MM.1S (cell line): ENCODE data around the gene FAM76A.

Experiments
- DNase-seq: peaks from one replicate; pipeline ENCODE4 v3.0.0-alpha.2; 2015
- H2AFZ ChIP-seq: fragments of 300-600 bp; sonication (generic); 2 replicates; pipeline ENCODE4 v1.6.0; 2016; ENCODE audit warnings: antibody characterized with exemption, low read length
- H3F3A ChIP-seq: fragments of 300-600 bp; sonication (generic); 2 replicates; pipeline ENCODE4 v1.6.1; 2016; ENCODE audit warnings: mild to moderate bottlenecking, antibody characterized with exemption, low read length, moderate library complexity, mixed read lengths; ENCODE audit not compliant: insufficient read depth
- H3K27ac ChIP-seq: fragments of 300-600 bp; sonication (generic); 2 replicates; pipeline ENCODE4 v1.5.1; 2016; ENCODE audit warnings: mild to moderate bottlenecking, low read length
- H3K27me3 ChIP-seq: fragments of 300-600 bp; sonication (generic); replicated peaks from 2 replicates; pipeline ENCODE4 v1.6.0; 2016; ENCODE audit warnings: low read length; ENCODE audit not compliant: insufficient read depth
- H3K36me3 ChIP-seq: fragments of 300-600 bp; sonication (generic); replicated peaks from 2 replicates; pipeline ENCODE4 v1.6.1; 2016; ENCODE audit warnings: mild to moderate bottlenecking, low read length, mixed read lengths; ENCODE audit not compliant: insufficient read depth
- H3K4me1 ChIP-seq: fragments of 300-600 bp; sonication (generic); 2 replicates; pipeline ENCODE4 v1.6.1; 2016; ENCODE audit warnings: low read length, mixed read lengths
- H3K4me2 ChIP-seq: fragments of 300-600 bp; sonication (generic); 2 replicates; pipeline ENCODE4 v1.6.0; 2016; ENCODE audit warnings: low read depth, low read length
- H3K4me3 ChIP-seq: fragments of 300-600 bp; sonication (generic); 2 replicates; pipeline ENCODE4 v1.5.1; 2016; ENCODE audit warnings: low read length, mixed read lengths
- H3K79me2 ChIP-seq: fragments of 300-600 bp; sonication (generic); 2 replicates; pipeline ENCODE4 v1.6.1; 2016; ENCODE audit warnings: mixed run types, low read length, mixed read lengths
- H3K9ac ChIP-seq: fragments of 300-600 bp; sonication (generic); 2 replicates; pipeline ENCODE4 v1.6.1; 2016; ENCODE audit warnings: low read length, mixed read lengths
- H3K9me2 ChIP-seq: fragments of 300-600 bp; sonication (generic); replicated peaks from 2 replicates; pipeline ENCODE4 v1.6.1; 2016; ENCODE audit warnings: mild to moderate bottlenecking, low read length, mixed read lengths; ENCODE audit not compliant: insufficient read depth
- H3K9me3 ChIP-seq: fragments of 300-600 bp; sonication (generic); replicated peaks from 2 replicates; pipeline ENCODE4 v1.6.1; 2016; ENCODE audit warnings: mild to moderate bottlenecking, low read length, mixed read lengths; ENCODE audit not compliant: insufficient read depth
- H4K20me1 ChIP-seq: fragments of 300-600 bp; sonication (generic); 2 replicates; pipeline ENCODE4 v1.6.1; 2016; ENCODE audit warnings: mild to moderate bottlenecking, low read length, moderate library complexity, mixed read lengths; ENCODE audit not compliant: insufficient read depth
- EZH2 ChIP-seq: fragments of 300-600 bp; sonication (generic); optimal IDR thresholded peaks from 2 replicates; pipeline ENCODE3; 2017; ENCODE audit warnings: low read depth, mild to moderate bottlenecking, antibody characterized with exemption, low read length, mixed read lengths
- EZH2phosphoT487 ChIP-seq: fragments of 300-600 bp; sonication (generic); IDR thresholded peaks from 2 replicates; pipeline ENCODE4 v1.6.1; 2018; ENCODE audit warnings: antibody characterized with exemption, low read length
- TF ChIP-seq, protein P1 (sequence below): fragments of 300-600 bp; sonication (generic); IDR thresholded peaks from 2 replicates; pipeline ENCODE4 v1.5.1; 2016; ENCODE audit warnings: antibody characterized with exemption, low read length, mixed read lengths

Gene FAM76A

DNA sequence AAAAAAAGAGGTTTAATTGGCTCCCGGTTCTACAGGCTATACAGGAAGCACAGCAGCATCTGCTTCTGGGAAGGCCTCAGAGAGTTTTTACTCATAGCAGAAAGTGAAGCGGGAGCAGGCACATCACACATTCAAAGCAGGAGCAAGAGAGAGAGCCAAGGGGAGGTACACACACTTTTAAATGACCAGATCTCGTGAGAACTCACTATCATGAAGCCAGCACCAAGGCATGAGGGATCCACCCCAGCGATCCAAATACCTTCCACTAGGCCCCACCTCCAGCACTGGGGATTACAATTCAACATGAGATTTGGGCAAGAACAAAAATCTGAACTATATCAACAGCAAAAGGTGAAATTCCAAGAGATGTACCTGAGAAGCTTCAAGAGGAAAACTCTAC, 20.8 kb upstream of the FAM76A start:
- Histone ChIP-seq H3K9me2 (no peaks in the 10 kb centered on the region), H3K27ac (no peak overlapping the region), H3K9ac (no peak overlapping the region), H3F3A (no peaks in the 10 kb centered on the region), H3K79me2 (no peaks in the 10 kb centered on the region), H3K4me1 (no peaks in the 10 kb centered on the region), H3K27me3 (no peaks in the 10 kb centered on the region), H3K4me2 (no peak overlapping the region), H3K36me3 (no peaks in the 10 kb centered on the region), H2AFZ (no peak overlapping the region), H3K4me3 (no peak overlapping the region), H3K9me3 (no peaks in the 10 kb centered on the region), H4K20me1 (no peaks in the 10 kb centered on the region)
- TF ChIP-seq, protein P1, sequence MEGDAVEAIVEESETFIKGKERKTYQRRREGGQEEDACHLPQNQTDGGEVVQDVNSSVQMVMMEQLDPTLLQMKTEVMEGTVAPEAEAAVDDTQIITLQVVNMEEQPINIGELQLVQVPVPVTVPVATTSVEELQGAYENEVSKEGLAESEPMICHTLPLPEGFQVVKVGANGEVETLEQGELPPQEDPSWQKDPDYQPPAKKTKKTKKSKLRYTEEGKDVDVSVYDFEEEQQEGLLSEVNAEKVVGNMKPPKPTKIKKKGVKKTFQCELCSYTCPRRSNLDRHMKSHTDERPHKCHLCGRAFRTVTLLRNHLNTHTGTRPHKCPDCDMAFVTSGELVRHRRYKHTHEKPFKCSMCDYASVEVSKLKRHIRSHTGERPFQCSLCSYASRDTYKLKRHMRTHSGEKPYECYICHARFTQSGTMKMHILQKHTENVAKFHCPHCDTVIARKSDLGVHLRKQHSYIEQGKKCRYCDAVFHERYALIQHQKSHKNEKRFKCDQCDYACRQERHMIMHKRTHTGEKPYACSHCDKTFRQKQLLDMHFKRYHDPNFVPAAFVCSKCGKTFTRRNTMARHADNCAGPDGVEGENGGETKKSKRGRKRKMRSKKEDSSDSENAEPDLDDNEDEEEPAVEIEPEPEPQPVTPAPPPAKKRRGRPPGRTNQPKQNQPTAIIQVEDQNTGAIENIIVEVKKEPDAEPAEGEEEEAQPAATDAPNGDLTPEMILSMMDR: no peak
- DNase-seq: no peak

DNA sequence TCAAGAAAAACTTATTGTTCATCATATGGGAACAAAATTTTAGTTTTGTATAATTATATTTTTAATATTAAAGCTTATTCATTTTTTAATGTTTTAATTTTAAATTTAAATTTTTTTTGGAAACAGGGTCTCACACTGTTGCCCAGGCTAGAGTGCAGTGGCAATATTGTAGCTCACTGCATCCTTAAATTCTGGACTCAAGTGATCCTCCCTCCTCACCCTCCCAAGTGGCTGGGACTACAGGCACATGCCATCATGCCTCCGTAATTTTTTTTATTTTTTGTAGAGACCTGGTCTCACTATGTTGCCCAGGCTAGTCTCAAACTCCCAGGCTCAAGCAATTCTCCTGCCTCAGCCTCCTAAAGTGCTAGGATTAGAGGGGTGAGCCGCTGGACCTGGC, 20.2 kb upstream of the FAM76A start:
- Histone ChIP-seq H3K4me1 (no peaks in the 10 kb centered on the region), H3K27ac (no peak overlapping the region), H3K4me3 (no peak overlapping the region), H3F3A (no peaks in the 10 kb centered on the region), H3K9ac (no peak overlapping the region), H3K4me2 (no peak overlapping the region), H4K20me1 (no peaks in the 10 kb centered on the region), H3K9me2 (no peaks in the 10 kb centered on the region), H3K36me3 (no peaks in the 10 kb centered on the region), H2AFZ (no peak overlapping the region), H3K79me2 (no peaks in the 10 kb centered on the region), H3K9me3 (no peaks in the 10 kb centered on the region), H3K27me3 (no peaks in the 10 kb centered on the region)
- no peak for DNase-seq
- TF ChIP-seq EZH2phosphoT487 (no peak), EZH2 (no peak)
- TF ChIP-seq, protein P1: no peak

DNA sequence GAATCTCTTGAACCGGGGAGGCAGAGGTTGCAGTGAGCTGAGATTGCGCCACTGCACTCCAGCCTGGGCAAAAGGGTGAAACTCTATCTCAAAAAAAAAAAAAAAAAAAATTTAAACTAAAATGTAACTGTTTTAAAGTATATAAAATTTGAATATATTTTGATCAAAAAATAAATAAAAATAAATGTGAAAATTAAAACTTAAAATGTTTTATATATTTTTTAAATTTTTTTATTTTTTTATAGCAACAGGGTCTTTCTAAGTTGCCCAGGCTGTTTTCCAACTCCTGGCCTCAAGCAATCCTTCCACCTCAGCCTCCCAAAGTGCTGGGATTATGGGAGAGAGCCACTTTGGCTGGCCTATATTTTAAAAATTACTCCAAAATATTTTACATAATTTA, 15.2 kb upstream of the FAM76A start:
- TF ChIP-seq, protein P1: no peak
- TF ChIP-seq EZH2 (no peak), EZH2phosphoT487 (no peak)
- Histone ChIP-seq H3K79me2 (no peaks in the 10 kb centered on the region), H3K4me1 (peaks cover 7% of the 10 kb centered on the region), H3K4me2 (no peak overlapping the region), H2AFZ (no peak overlapping the region), H3F3A (no peaks in the 10 kb centered on the region), H3K9me3 (no peaks in the 10 kb centered on the region), H3K27ac (no peak overlapping the region), H3K36me3 (no peaks in the 10 kb centered on the region), H3K9ac (no peak overlapping the region), H3K27me3 (no peaks in the 10 kb centered on the region), H4K20me1 (no peaks in the 10 kb centered on the region), H3K9me2 (no peaks in the 10 kb centered on the region), H3K4me3 (no peak overlapping the region)
- DNase-seq: no peak
